SU-DHL-6 (cell line): ENCODE measurements around the gene RAPGEF5.

Experiments used
- H2AFZ ChIP-seq: fragments of 200-600 bp; sonication (generic); 2 replicates; pipeline ENCODE4 v1.6.1; 2014; ENCODE audit warnings: low read depth, mild to moderate bottlenecking, moderate library complexity, mixed read lengths, antibody characterized with exemption, low read length; ENCODE audit not compliant: severe bottlenecking
- H3F3A ChIP-seq: fragments of 200-600 bp; shearing (Covaris generic); 2 replicates; pipeline ENCODE4 v1.6.0; 2016; ENCODE audit warnings: antibody characterized with exemption, mild to moderate bottlenecking; ENCODE audit not compliant: insufficient read depth
- H3K27ac ChIP-seq: fragments of 200-600 bp; sonication (generic); 2 replicates; pipeline ENCODE4 v1.5.1; 2016; ENCODE audit warnings: low read depth, mild to moderate bottlenecking, low read length, moderate library complexity, mixed read lengths
- H3K27me3 ChIP-seq: fragments of 200-600 bp; sonication (generic), shearing (Covaris generic); 2 replicates; pipeline ENCODE4 v1.6.0; 2014; ENCODE audit warnings: mild to moderate bottlenecking, low read length
- H3K36me3 ChIP-seq: fragments of 200-600 bp; sonication (generic); 2 replicates; pipeline ENCODE4 v1.6.1; 2014; ENCODE audit warnings: mild to moderate bottlenecking, low read length, mixed read lengths
- H3K4me2 ChIP-seq: fragments of 300-600, 200-600 bp; shearing (Covaris generic), sonication (generic); 2 replicates; pipeline ENCODE4 v1.6.0; 2014; ENCODE audit warnings: low read length, low read depth, mild to moderate bottlenecking; ENCODE audit not compliant: poor library complexity, severe bottlenecking
- H3K4me3 ChIP-seq: fragments of 200-600 bp; sonication (generic); 2 replicates; pipeline ENCODE4 v1.5.1; 2014; ENCODE audit warnings: antibody characterized with exemption, low read length, mild to moderate bottlenecking, mixed read lengths; ENCODE audit not compliant: insufficient read depth, poor library complexity, severe bottlenecking
- H3K79me2 ChIP-seq: fragments of 200-600 bp; sonication (generic); 2 replicates; pipeline ENCODE4 v1.6.1; 2014; ENCODE audit warnings: mild to moderate bottlenecking, low read length, moderate library complexity; ENCODE audit not compliant: insufficient read depth
- H3K9ac ChIP-seq: fragments of 200-600 bp; sonication (generic); 2 replicates; pipeline ENCODE4 v1.7.0; 2014; ENCODE audit warnings: mild to moderate bottlenecking, low read length
- H3K9me2 ChIP-seq: fragments of 200-600 bp; sonication (generic); replicated peaks from 2 replicates; pipeline ENCODE4 v1.6.1; 2014; ENCODE audit warnings: low read length; ENCODE audit not compliant: insufficient read depth
- H3K9me3 ChIP-seq: fragments of 200-600 bp; sonication (generic); 2 replicates; pipeline ENCODE4 v1.6.1; 2014; ENCODE audit warnings: low read length, mixed read lengths; ENCODE audit not compliant: insufficient read depth
- H4K20me1 ChIP-seq: fragments of 200-600 bp; sonication (generic); 2 replicates; pipeline ENCODE4 v1.6.1; 2014; ENCODE audit warnings: low read depth, mild to moderate bottlenecking, antibody characterized with exemption, low read length, moderate library complexity, mixed read lengths
- CTCF ChIP-seq: fragments of 200-600 bp; sonication (generic); IDR thresholded peaks from one replicate; pipeline ENCODE4 v1.5.1; 2017; ENCODE audit warnings: antibody characterized with exemption, mild to moderate bottlenecking, low read length, moderate library complexity; ENCODE audit not compliant: insufficient read depth, poor library complexity, severe bottlenecking
- EZH2phosphoT487 ChIP-seq: fragments of 200-600 bp; sonication (generic), shearing (Covaris generic); conservative IDR thresholded peaks from 2 replicates; pipeline ENCODE4 v1.6.1; 2018; ENCODE audit warnings: mild to moderate bottlenecking, antibody characterized with exemption, low read length, moderate library complexity, mixed read lengths

RAPGEF5 gene

GRCh38 chr7:22183522-22184280 is 173.3 kb downstream of the RAPGEF5 start:
- Histone ChIP-seq H4K20me1 (no peaks in the 10 kb centered on the region), H3K4me3 (no peak overlapping the region), H3K36me3 (no peaks in the 10 kb centered on the region), H3K27ac (no peak overlapping the region), H3K79me2 (no peaks in the 10 kb centered on the region), H3K27me3 (no peaks in the 10 kb centered on the region), H3K9me2 (no peaks in the 10 kb centered on the region), H3F3A (no peaks in the 10 kb centered on the region), H3K9me3 (no peaks in the 10 kb centered on the region), H3K4me2 (no peak overlapping the region), H3K9ac (no peak overlapping the region), H2AFZ (no peak overlapping the region)
- no peak for TF ChIP-seq CTCF
- TF ChIP-seq EZH2phosphoT487, result no peak

- Histone ChIP-seq H3F3A (no peaks in the 10 kb centered on the region), H3K9me2 (no peaks in the 10 kb centered on the region), H3K9ac (no peak overlapping the region), H3K79me2 (no peaks in the 10 kb centered on the region), H4K20me1 (no peaks in the 10 kb centered on the region), H3K4me2 (no peak overlapping the region), H3K27ac (no peak overlapping the region), H3K9me3 (no peaks in the 10 kb centered on the region), H2AFZ (no peak overlapping the region), H3K4me3 (no peak overlapping the region), H3K27me3 (no peaks in the 10 kb centered on the region), H3K36me3 (no peaks in the 10 kb centered on the region)
- TF ChIP-seq EZH2phosphoT487 (no peak), CTCF (no peak)
Observed at GRCh38 chr7:22182149-22182548, 174.8 kb downstream of the RAPGEF5 start.

- Histone ChIP-seq H3K9me2 (no peaks in the 10 kb centered on the region), H3F3A (no peaks in the 10 kb centered on the region), H2AFZ (no peak overlapping the region), H3K27ac (no peak overlapping the region), H4K20me1 (no peaks in the 10 kb centered on the region), H3K9me3 (no peaks in the 10 kb centered on the region), H3K27me3 (no peaks in the 10 kb centered on the region), H3K79me2 (no peaks in the 10 kb centered on the region), H3K4me3 (no peak overlapping the region), H3K9ac (no peak overlapping the region), H3K36me3 (no peaks in the 10 kb centered on the region), H3K4me2 (no peak overlapping the region)
- no peak for TF ChIP-seq CTCF
- TF ChIP-seq EZH2phosphoT487, result no peak
Observed at GRCh38 chr7:22181663-22182062, 175.3 kb downstream of the RAPGEF5 start.
